NCI-H2029 treated with DMSO at 0.1 percent for 48 hours (cell line): ENCODE data around the gene ERC2.

Experiments used
- DNase-seq: peaks from one replicate; lab custom pipeline; 2025; lab: John Stamatoyannopoulos, UW

ERC2 gene

DNA sequence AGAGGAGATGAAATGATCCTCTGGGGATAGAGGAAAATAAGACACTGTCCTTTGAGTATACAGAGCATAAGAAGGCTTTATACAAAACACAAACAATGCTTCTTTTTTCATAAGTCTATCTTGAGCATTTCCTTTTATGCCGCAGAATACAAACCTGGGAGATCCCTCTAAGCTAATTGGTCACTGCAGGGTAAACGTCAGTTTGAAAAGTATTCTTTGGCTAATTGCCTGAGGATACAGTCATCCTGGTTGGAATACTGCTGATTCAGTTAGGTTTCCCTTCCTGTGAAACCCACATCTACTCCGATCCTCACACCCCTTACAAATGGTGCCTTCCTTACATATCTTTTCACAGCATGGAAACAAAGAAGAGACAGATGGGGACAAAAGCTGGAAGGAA, 991.8 kb downstream of the ERC2 start:
- DNase-seq: no peak

DNA sequence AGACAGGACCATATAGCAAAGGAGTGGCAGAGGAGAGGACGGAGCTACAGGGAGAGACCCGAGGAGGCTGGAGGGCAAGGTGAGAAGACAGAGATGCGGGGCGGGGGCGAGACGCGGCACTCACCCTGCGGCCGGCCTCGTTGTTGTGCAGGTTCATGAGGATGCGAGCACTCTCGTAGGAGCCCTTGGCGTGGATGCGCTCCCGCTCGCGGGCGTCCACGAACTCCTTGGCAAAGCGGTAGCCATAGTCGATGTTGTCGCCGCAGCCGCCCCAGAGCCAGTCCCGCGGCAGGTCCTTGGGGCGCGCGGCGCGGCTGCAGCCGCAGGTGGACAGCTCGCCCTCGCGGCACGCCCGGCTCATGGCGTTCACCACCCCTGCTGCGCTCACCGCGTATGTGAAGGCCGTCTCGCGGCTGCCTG, 994.0 kb downstream of the ERC2 start:
- no peak for DNase-seq

DNA sequence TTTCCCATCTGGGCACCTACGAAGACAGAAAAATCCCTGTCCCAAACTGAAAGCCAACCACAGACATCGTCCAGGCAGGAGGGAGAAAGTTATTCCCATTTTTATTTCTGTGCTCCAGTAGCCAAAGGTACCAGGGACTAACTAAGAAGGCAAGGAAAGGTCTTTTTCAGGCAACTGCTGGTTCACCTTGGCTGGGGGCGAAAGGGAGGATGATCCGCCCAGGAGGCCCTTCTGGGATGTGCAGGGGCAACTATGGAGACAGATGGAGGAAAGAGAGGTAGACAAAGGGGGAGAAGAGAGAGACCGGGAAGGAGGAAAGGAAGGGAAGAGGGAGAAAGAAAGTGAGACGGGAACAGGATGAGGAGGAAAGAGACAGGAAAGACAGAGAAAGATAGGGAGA, 994.5 kb downstream of the ERC2 start:
- no peak for DNase-seq

DNA sequence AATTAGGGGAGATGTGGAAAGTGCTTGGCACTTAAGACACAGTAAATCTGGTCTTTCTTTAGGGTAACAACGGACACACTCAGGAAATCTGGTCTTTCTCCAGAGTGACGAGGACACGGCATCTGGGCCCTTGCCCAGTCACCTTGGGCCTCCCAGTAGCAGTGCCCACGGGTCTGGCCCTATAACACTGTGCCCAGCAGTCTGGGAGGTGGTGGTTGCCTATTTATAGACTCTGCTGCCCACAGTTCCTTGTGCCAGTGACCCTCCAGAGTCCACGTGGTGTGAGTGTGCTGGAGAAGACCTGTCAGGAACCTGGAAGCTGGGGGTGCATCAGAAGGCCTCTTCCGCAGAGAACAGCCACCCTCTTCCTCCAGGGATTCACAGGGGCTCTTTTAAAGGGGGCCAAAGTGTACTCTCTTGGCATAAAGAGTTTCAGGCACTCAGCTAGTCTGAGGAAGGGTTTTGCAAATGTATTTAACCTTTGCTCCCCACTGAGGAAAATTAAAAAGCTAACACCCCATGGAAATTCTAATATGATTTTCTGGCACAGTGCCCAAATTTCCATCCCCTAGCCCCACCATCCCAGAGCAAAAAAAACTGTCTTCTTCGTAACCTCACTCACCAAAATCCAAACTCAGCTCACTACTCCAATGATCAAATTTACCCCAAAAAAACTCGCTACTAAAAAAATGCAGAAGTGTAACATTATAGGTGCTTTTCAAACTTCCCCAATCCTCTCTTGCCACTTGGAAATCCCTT, 996.6 kb downstream of the ERC2 start:
- no peak for DNase-seq

DNA sequence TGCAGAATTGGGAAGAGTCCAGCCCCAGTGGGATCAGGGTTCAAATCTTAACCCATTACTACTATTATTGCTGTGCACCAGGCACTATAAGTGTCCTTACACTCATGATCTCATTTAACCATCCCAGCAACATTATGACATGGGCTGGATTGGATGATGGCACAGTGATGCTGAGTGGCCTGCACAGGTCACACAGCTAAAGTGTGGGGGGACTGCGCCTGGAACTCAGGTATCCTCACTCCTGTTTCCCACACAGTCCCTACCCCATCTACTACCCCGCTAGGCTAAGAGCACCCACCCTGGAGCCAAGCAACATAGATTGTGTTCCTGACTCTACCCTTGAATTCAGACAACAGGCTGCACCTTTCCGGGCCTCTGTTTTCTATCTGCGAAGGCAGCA, 997.2 kb downstream of the ERC2 start:
- no peak for DNase-seq

DNA sequence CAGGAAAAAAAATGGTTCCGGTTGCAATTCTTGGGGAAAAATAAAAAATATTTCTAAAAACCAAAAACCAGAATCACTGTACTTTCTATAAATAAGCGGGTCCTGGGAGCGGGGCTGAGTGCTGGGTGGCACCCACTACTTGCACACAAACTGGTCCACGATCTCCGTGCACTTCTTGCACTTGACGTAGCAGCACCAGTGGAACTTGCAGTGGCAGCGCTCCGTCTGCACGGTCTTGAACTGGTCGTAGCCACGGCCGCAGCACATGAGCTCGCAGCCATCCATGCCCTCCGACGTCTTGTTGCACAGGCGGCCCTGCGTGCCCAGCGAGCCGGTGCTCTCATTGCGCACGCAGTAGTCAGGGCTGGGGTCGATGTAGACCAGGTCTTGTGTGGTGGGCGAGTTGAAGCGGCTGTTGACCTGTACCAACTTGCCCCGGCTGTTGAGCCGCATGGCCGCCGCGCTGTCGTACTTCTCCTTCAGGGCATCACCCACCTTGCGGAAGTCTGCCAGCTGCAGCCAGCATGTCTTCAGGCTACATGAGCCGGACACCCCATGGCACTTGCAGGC, 998.2 kb downstream of the ERC2 start:
- DNase-seq: no peak

DNA sequence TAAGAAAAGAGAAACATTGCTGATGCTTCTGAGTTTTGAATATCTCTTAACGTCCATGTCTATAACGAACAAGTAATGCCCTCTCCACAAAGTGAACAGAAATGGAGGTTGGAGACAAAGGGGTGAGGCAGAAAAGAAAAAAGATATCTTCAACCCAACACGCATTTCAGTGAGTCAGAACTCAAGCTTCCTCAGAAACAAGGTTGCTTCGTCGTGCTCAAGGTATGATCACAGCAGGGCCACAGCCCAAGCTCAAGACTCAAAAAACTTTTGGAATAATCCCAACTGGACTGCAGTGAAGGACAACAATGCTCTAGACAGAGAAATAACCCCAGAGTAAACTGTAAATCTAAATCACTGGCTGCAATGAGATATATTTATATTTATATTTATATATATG, 1000.0 kb downstream of the ERC2 start:
- DNase-seq: no peak

DNA sequence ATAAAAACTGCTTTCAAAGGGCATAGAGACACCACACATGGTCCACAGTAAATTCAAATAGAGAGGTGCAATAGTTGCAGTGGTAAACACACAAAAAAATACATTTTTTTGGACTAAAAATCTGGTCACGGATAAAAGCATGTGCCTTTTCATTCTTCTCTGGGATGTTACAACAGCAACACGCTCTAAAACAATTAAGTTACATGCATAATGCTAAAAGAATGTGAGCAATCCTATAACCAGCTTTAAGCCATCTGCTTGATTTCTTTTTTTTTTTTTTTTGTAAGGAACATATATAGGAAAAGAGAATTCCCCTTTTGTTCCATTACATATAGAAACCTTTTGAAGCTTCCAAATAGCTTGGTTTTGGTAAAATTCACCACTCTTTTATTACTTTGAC, 1001.2 kb downstream of the ERC2 start:
- DNase-seq: no peak

DNA sequence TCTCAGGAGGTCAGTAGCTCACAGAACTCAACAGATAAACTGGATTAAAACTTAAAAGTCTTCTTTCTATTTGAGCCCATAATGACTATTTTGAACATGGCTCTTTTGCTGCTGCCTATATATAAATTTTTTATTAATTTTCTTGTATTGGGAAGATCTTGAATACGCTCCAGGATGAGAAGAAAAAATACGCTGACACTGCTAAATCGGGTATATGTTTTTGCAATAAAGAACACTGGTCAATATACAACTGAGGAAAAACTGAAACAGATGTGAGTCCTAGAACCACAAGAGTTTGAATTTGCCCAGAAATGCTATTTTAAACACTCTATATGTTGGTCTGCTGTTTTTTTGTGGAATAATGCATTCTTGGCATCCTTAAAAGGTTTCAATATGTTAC, 1001.7 kb downstream of the ERC2 start:
- no peak for DNase-seq

DNA sequence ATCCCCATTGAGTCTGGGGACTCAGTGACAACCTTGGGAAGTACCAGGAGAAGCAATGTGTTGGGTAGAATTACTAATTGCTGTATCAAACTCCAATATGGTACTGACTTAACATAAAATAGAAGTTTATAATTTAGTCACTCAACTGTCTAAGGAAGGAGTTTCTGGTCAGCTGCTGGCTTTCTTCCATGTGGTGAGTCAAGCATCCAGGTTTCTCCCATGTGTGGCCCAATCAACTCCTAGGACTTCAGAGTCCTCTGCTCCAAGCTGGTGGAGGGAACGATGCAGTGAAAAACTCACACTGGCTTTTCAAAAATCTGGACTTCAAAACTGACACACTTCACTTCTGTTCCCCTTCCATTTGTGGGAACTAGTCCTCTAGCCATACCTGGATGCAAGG, 1006.4 kb downstream of the ERC2 start:
- no peak for DNase-seq

DNA sequence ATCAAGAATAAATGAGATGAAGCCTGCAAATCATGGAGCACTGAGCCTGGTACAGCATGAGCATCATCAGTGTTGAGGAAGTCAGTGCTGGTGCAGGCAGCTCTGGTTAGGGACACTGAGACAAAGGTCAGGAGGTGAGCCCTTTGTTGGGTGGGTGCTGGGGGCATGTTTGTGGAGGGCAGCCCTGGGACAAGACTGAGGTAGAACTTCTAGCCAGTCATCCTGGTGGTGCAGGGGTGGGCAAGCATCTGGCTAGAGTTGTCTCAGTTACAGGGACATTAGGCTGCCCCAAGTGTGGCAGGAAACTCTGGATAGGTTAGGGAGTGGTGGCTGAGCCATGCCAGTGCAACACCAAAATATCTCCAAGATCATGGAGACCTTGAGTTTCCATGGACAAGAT, 1008.4 kb downstream of the ERC2 start:
- DNase-seq: no peak
